GM18909 (cell line): ENCODE results near the gene AGTRAP.

Experiments
- ATAC-seq: cut with Tn5 transposase; IDR thresholded peaks from one replicate; pipeline ENCODE4 v1.9.1; 2021; ENCODE audit warnings: mild to moderate bottlenecking; ENCODE audit not compliant: unreplicated experiment, poor library complexity

Gene AGTRAP

GRCh38 chr1:11735854-11736745, at the start of gene AGTRAP:
Gene AGTRAP (plus strand): TSS chr1:11736136. CDS start chr1:11736209, 73 bp downstream.
- peak; percentile 54 for ATAC-seq

GRCh38 chr1:11688506-11688905, 47.4 kb upstream of the AGTRAP start:
- ATAC-seq, result no peak

- ATAC-seq, result no peak
These were observed 45.3 kb upstream of the AGTRAP start for GRCh38 chr1:11690397-11691301.

- no peak for ATAC-seq
These were observed 44.5 kb upstream of the AGTRAP start, which contains the start of gene DRAXIN for GRCh38 chr1:11691302-11691914. Gene DRAXIN (plus strand): TSS chr1:11691710. CDS start chr1:11706259, 14,549 bp downstream.

- ATAC-seq, result no peak
These were observed 43.8 kb upstream of the AGTRAP start for GRCh38 chr1:11691928-11692711.

- no peak for ATAC-seq
These were observed 42.8 kb upstream of the AGTRAP start for GRCh38 chr1:11693024-11693590.

- ATAC-seq, result no peak
These were observed 42.0 kb upstream of the AGTRAP start for GRCh38 chr1:11693917-11694316.

GRCh38 chr1:11695861-11696260, 40.1 kb upstream of the AGTRAP start:
- no peak for ATAC-seq

- no peak for ATAC-seq
These were observed 38.6 kb upstream of the AGTRAP start for GRCh38 chr1:11697188-11697892.

GRCh38 chr1:11697893-11698210, 38.1 kb upstream of the AGTRAP start:
- no peak for ATAC-seq

GRCh38 chr1:11700601-11701467, 35.1 kb upstream of the AGTRAP start:
- ATAC-seq, result no peak

- ATAC-seq, result no peak
These were observed 34.4 kb upstream of the AGTRAP start for GRCh38 chr1:11701551-11701961.

- no peak for ATAC-seq
These were observed 33.7 kb upstream of the AGTRAP start for GRCh38 chr1:11701981-11702803.

GRCh38 chr1:11703357-11704193, 32.4 kb upstream of the AGTRAP start:
- ATAC-seq, result no peak

GRCh38 chr1:11704194-11704529, 31.8 kb upstream of the AGTRAP start:
- no peak for ATAC-seq

- no peak for ATAC-seq
These were observed 31.1 kb upstream of the AGTRAP start for GRCh38 chr1:11704691-11705475.
